PC-9 (cell line): Measurements from ENCODE around the gene CRTC3. TPM values are rescaled to one million over a fixed set of nuclear protein-coding genes. Genes with fewer than 3 reads are reported as not detected.

Experiments used
- BruUV-seq: library from RNA; stranded (reverse); fragments of 400-500 nt; replicated peaks from 2 replicates; lab custom pipeline; 2021; lab: Mats Ljungman, UMichigan
- CTCF ChIA-PET: fragments of 300-600 bp; sonication (Branson Sonifier 250); formaldehyde crosslinking; loops from one replicate; lab custom pipeline; 2022; ENCODE audit warnings: antibody characterized with exemption; lab: Charles Lee
- POLR2A ChIA-PET: fragments of 300-600 bp; sonication (Branson Sonifier 250); formaldehyde crosslinking; loops from one replicate; lab custom pipeline; 2022; ENCODE audit warnings: antibody characterized with exemption; ENCODE audit not compliant: unreplicated experiment; lab: Charles Lee
- DNase-seq, 2 experiments: peaks; one replicate each; pipeline versions ENCODE4 v3.0.0 to v3.0.0-alpha.2; 2015 to 2022; ENCODE audit warnings: mixed read lengths in 1 of 2
- H2AFZ ChIP-seq: fragments of 200-600 bp; sonication (generic); 2 replicates; pipeline ENCODE4 v1.8.1; 2017; ENCODE audit warnings: antibody characterized with exemption
- H3F3A ChIP-seq: fragments of 200-600 bp; sonication (generic); 2 replicates; pipeline ENCODE4 v1.8.1; 2017; ENCODE audit warnings: antibody characterized with exemption, mild to moderate bottlenecking, low read depth; ENCODE audit not compliant: insufficient read depth
- H3K27ac ChIP-seq: fragments of 200-600 bp; sonication (generic); 2 replicates; pipeline ENCODE4 v1.6.1; 2016; ENCODE audit warnings: mixed run types
- H3K27me3 ChIP-seq: fragments of 200-600 bp; sonication (generic); 2 replicates; pipeline ENCODE4 v1.6.1; 2016; ENCODE audit warnings: low read depth, mixed run types; ENCODE audit not compliant: insufficient read depth
- H3K36me3 ChIP-seq: fragments of 200-600 bp; sonication (generic); 2 replicates; pipeline ENCODE4 v1.6.1; 2016; ENCODE audit warnings: low read depth, mixed run types
- H3K4me1 ChIP-seq: fragments of 200-600 bp; sonication (generic); replicated peaks from 2 replicates; pipeline ENCODE4 v1.6.1; 2016; ENCODE audit warnings: mixed run types; ENCODE audit not compliant: insufficient read depth
- H3K4me2 ChIP-seq: fragments of 200-600 bp; sonication (generic); 2 replicates; pipeline ENCODE4 v1.6.1; 2017; ENCODE audit warnings: mixed run types
- H3K4me3 ChIP-seq: fragments of 200-600 bp; sonication (generic); 2 replicates; pipeline ENCODE4 v1.6.1; 2016; ENCODE audit warnings: mixed run types
- H3K79me2 ChIP-seq: fragments of 200-600 bp; sonication (generic); 2 replicates; pipeline ENCODE4 v1.6.1; 2017; ENCODE audit warnings: low read depth, mixed run types
- H3K9me2 ChIP-seq: fragments of 200-600 bp; sonication (generic); 2 replicates; pipeline ENCODE4 v1.8.1; 2017; ENCODE audit warnings: mild to moderate bottlenecking; ENCODE audit not compliant: insufficient read depth
- H3K9me3 ChIP-seq: fragments of 200-600 bp; sonication (generic); 2 replicates; pipeline ENCODE4 v1.8.1; 2016; ENCODE audit warnings: low read depth; ENCODE audit not compliant: insufficient read depth
- H4K20me1 ChIP-seq: fragments of 200-600 bp; sonication (generic); 2 replicates; pipeline ENCODE4 v1.8.1; 2017; ENCODE audit not compliant: insufficient read depth
- CTCF ChIP-seq: fragments of 200-600 bp; sonication (generic); conservative IDR thresholded peaks from 2 replicates; pipeline ENCODE4 v1.6.1; 2017; ENCODE audit warnings: mixed run types, antibody characterized with exemption, mild to moderate bottlenecking, moderate library complexity
- EZH2 ChIP-seq: fragments of 200-600 bp; sonication (generic); IDR thresholded peaks from 2 replicates; pipeline ENCODE4 v1.8.0; 2017; ENCODE audit warnings: antibody characterized with exemption, low read depth
- intact Hi-C: fragments of 100-400 bp; cut with micrococcal nuclease; formaldehyde crosslinking; loops from one replicate; pipeline ENCODE4 v1.10.0; 2022; ENCODE audit not compliant: unreplicated experiment
- total RNA-seq: library from RNA; stranded (reverse); gene quantifications from 2 replicates; pipeline ENCODE4 v1.2.3, GENCODE V29; 2021

The CRTC3 gene
- total RNA-seq, 1 experiment from 2014 or later = 18.6 TPM

GRCh38 chr15:90576711-90577389 is 47.1 kb downstream of the CRTC3 start:
- Histone ChIP-seq H3K79me2 (no peaks in the 10 kb centered on the region), H3K27ac (no peak overlapping the region), H3K4me1 (no peaks in the 10 kb centered on the region), H3F3A (no peaks in the 10 kb centered on the region; the same call in 1 of the 2 replicates), H3K9me2 (no peaks in the 10 kb centered on the region), H3K36me3 (no peaks in the 10 kb centered on the region), H3K4me2 (no peak overlapping the region), H3K4me3 (no peak overlapping the region), H4K20me1 (no peaks in the 10 kb centered on the region), H3K9me3 (no peaks in the 10 kb centered on the region), H2AFZ (no peak overlapping the region), H3K27me3 (no peaks in the 10 kb centered on the region)
- ChIA-PET POLR2A (no interaction called here), CTCF (no interaction called here)
- TF ChIP-seq EZH2 = no peak
- no peak for TF ChIP-seq CTCF
- DNase-seq = no peak
- intact Hi-C loops = no loop called here
- no TSS peak for BruUV-seq

- Histone ChIP-seq H2AFZ (no peak overlapping the region), H3F3A (no peaks in the 10 kb centered on the region), H3K27ac (no peak overlapping the region), H4K20me1 (no peaks in the 10 kb centered on the region), H3K4me3 (no peak overlapping the region), H3K9me2 (no peaks in the 10 kb centered on the region), H3K9me3 (no peaks in the 10 kb centered on the region), H3K27me3 (no peaks in the 10 kb centered on the region), H3K36me3 (no peaks in the 10 kb centered on the region), H3K79me2 (no peaks in the 10 kb centered on the region), H3K4me2 (no peak overlapping the region), H3K4me1 (no peaks in the 10 kb centered on the region)
- ChIA-PET CTCF (interaction anchor here (0.7 kb wide), 1 partner anchor 11 kb away, joined by 14 read pairs; no protein-coding TSS in a partner anchor), POLR2A (no interaction called here)
- BruUV-seq = no TSS peak
- DNase-seq = no peak
- TF ChIP-seq CTCF = no peak
- intact Hi-C loops = no loop called here
Observed at GRCh38 chr15:90579213-90579612, 49.5 kb downstream of the CRTC3 start.

- no peaks in the 10 kb centered on the region; the same call in 1 of the 2 replicates for H3F3A ChIP-seq
- H3K79me2 ChIP-seq = no peaks in the 10 kb centered on the region
- H3K27ac ChIP-seq = no peak overlapping the region
- no peaks in the 10 kb centered on the region for H3K9me2 ChIP-seq
- intact Hi-C loops = no loop called here
- BruUV-seq = no TSS peak
- ChIA-PET POLR2A (no interaction called here), CTCF (no interaction called here)
- H3K4me3 ChIP-seq = no peak overlapping the region
- H2AFZ ChIP-seq = no peak overlapping the region
- H3K4me2 ChIP-seq = no peak overlapping the region
- no peaks in the 10 kb centered on the region for H4K20me1 ChIP-seq
- DNase-seq = no peak
- no peaks in the 10 kb centered on the region for H3K36me3 ChIP-seq
- no peaks in the 10 kb centered on the region for H3K4me1 ChIP-seq
- no peaks in the 10 kb centered on the region for H3K9me3 ChIP-seq
- H3K27me3 ChIP-seq = no peaks in the 10 kb centered on the region
- TF ChIP-seq EZH2 = no peak
- no peak for TF ChIP-seq CTCF
Observed at GRCh38 chr15:90580099-90580498, 50.4 kb downstream of the CRTC3 start.
